T47D (cell line): ENCODE data around the gene SFT2D2.

Source experiments
- DNase-seq, 2 experiments: peaks; one replicate each; pipeline versions ENCODE4 v3.0.0 to v3.0.0-alpha.2; 2011 to 2012; ENCODE audit warnings: low read depth in 1 of 2, low spot score in 1 of 2
- JUND ChIP-seq: IDR thresholded peaks from 2 replicates; pipeline ENCODE4 v1.6.1; 2012; ENCODE audit warnings: low read depth
- in situ Hi-C: cut with HindIII; loops from 2 replicates; pipeline ENCODE4 v1.10.0; 2016; ENCODE audit warnings: low sequenced_read_pairs, low pct_unique_long_range_greater_than_20kb

The SFT2D2 gene

DNA sequence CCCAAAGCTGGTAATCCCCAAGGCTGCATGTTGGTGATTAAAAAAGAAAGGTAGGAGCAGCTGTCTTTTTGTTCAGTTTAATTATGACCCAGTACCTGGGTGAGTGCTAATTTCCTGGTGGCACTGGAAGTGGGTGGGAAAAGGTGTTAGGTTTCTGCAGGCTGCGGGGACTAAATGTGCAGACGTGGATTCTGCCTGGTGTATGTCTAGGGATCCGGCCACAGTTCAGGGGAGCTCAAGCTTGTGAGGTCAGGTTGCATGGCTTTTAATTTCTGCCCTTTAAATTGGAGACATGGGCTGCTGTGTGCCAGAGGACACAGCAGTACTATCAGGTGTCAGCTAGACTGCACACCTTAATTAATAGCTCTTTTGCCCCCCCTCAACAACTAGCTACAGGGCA is 34.6 kb downstream of the SFT2D2 start:
- no peak for DNase-seq
- no peak for TF ChIP-seq JUND

GRCh38 chr1:168261390-168261789 is 35.6 kb downstream of the SFT2D2 start:
- DNase-seq: no peak
- in situ Hi-C loops: no loop called here
- TF ChIP-seq JUND: no peak

More for the DNA sequence above, 34.6 kb downstream of the SFT2D2 start:
- in situ Hi-C loops: no loop called here

DNA sequence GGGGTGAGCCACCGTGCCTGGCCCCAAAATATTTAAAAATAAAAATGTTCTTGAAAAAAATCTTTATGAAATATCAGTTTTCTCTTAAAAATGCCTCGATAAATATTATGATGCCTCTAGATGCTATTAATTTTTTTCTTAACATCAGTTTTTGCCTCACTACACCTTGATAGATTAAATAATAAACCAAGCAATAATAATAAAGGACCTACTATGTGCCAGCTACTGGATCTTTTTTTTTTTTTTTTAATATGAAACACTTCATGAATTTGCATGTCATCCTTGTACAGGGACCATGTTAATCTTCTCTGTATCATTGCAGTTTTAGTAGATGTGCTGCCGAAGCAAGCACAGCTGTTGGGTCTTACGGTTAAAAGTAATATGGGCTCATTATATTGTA is 37.3 kb downstream of the SFT2D2 start:
- DNase-seq: no peak
- TF ChIP-seq JUND: no peak
- in situ Hi-C loops: no loop called here

- no peak for DNase-seq
- in situ Hi-C loops: no loop called here
- no peak for TF ChIP-seq JUND
Measured at GRCh38 chr1:168264296-168264695, 38.5 kb downstream of the SFT2D2 start.

DNA sequence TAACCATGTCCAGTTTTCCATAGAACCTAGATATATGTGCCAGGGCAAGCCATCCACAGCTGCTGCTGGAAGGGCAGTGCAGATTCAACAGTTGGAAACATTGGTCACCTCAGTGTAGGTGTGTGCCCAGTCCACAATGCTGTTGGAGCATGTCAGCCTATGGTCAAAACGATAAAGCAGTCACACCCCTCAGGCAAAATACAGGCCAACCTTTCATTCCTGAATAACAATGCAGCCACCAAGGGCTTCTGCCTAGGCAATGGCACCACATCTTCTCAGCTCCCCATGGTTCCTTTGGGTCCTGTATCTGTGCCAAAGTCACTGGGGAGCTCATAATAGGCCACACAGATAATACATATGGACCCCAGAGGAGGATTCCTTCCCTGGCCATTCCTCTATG is 39.8 kb downstream of the SFT2D2 start:
- DNase-seq: no peak
- in situ Hi-C loops: no loop called here
- TF ChIP-seq JUND: no peak

- no peak for TF ChIP-seq JUND
- in situ Hi-C loops: no loop called here
- no peak for DNase-seq
Measured at GRCh38 chr1:168266644-168267186, 40.9 kb downstream of the SFT2D2 start.

- TF ChIP-seq JUND: no peak
- DNase-seq: no peak
- in situ Hi-C loops: no loop called here
Measured at GRCh38 chr1:168271636-168272035, 45.8 kb downstream of the SFT2D2 start.

- no peak for TF ChIP-seq JUND
- in situ Hi-C loops: no loop called here
- DNase-seq: no peak
Measured at GRCh38 chr1:168273575-168273974, 47.8 kb downstream of the SFT2D2 start.

DNA sequence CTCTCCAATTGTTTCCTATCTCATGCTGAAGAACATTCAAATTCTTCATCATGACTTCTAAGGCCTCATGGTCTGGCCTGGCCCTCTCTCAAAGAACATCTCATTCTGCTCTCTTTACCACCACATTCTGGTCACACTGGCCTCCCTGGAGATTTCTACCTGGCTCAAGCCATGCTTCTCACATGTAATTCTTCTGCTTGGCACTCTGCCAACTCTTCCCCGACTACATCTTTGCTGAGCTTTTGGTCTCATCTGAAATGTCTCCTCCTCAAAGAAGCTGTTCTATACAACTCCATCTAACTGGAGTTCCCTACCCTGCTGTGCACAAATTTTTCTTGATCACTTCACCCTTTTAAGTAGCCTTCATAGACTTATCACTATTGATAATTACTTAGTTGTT is 53.4 kb downstream of the SFT2D2 start:
- in situ Hi-C loops: no loop called here
- no peak for DNase-seq
- TF ChIP-seq JUND: no peak

DNA sequence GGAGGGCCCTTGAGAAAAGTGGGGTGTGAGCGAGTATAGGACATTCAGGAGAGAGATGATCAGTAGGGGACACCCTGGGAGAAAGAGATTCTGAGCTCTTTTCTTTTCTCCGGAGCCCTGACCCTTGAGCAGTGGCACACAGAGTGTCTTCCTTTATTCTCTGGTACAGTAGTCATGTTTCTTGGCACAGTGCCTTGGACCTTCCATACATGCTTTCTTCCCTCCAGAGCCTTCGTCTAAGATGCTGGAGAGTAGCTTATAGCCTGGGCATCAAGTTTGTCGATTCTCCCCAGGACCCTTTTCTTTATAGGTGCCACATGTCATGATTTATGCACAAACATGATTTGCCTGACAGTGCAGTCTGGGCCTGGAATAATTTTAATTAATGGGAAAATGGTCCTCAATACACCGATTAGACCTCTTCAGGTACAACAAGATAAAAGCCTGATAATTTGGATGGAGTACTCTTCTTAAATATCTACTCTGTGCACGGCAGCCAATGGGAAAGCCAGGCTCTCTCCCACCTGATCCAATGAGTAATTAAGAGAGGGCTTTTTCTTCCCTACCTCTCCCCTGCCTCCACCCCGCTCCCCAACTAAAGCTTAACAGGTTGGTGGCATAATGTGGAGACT is 54.6 kb downstream of the SFT2D2 start, which contains the start of gene TBX19:
TSS of gene TBX19 (plus strand) at position 582 of the 632 bp plus-strand sequence. CDS start 214 bp downstream, outside the sequence.
- in situ Hi-C loops: no loop called here
- TF ChIP-seq JUND: no peak

GRCh38 chr1:168281603-168282325 is 56.0 kb downstream of the SFT2D2 start:
- DNase-seq: no peak
- in situ Hi-C loops: no loop called here
- no peak for TF ChIP-seq JUND

More for the DNA sequence above, 54.6 kb downstream of the SFT2D2 start, which contains the start of gene TBX19:
- peak in 1 of 2 experiments; percentile 22 for DNase-seq

DNA sequence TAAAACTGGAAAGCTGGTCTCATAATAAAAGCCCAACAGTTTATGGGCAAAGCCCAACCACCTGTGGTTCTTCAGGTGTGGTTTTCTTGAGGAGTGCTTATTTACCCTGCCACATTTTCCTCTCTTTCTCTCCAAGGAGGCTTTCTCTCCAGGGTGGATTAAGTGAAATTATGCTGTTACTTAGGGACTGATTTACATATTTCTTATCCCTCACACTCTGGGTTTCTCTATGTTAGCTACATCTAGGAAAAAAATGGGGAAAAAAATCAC is 59.7 kb downstream of the SFT2D2 start:
- in situ Hi-C loops: no loop called here
- peak in 1 of 2 experiments; percentile 24 for DNase-seq
- no peak for TF ChIP-seq JUND
